Loucy (cell line): ENCODE results near the gene DSCAM.

Experiments used
- H2AFZ ChIP-seq: fragments of 200-600 bp; sonication (generic); 2 replicates; pipeline ENCODE4 v1.6.0; 2016; ENCODE audit warnings: antibody characterized with exemption, mild to moderate bottlenecking, low read length, moderate library complexity
- H3F3A ChIP-seq: fragments of 200-600 bp; 2 replicates; pipeline ENCODE4 v1.6.0; 2016; ENCODE audit warnings: antibody characterized with exemption, low read depth, mild to moderate bottlenecking
- H3K27me3 ChIP-seq: fragments of 200-600 bp; sonication (generic); 2 replicates; pipeline ENCODE4 v1.6.1; 2014; ENCODE audit warnings: low read length, mild to moderate bottlenecking; ENCODE audit not compliant: insufficient read depth, poor library complexity, severe bottlenecking
- H3K36me3 ChIP-seq: fragments of 200-600 bp; sonication (generic); 2 replicates; pipeline ENCODE4 v1.6.1; 2016; ENCODE audit warnings: low read length; ENCODE audit not compliant: insufficient read depth
- H3K4me1 ChIP-seq: fragments of 200-600 bp; sonication (generic); 2 replicates; pipeline ENCODE4 v1.5.1; 2014; ENCODE audit warnings: low read length, mild to moderate bottlenecking; ENCODE audit not compliant: insufficient read depth, poor library complexity, severe bottlenecking
- H3K4me2 ChIP-seq: fragments of 200-600 bp; sonication (generic); 2 replicates; pipeline ENCODE4 v1.6.0; 2014; ENCODE audit warnings: antibody characterized with exemption, low read length, low read depth, mild to moderate bottlenecking; ENCODE audit not compliant: poor library complexity, severe bottlenecking
- H3K4me3 ChIP-seq: fragments of 200-600 bp; sonication (generic); 2 replicates; pipeline ENCODE4 v1.5.1; 2014; ENCODE audit warnings: low read length, mild to moderate bottlenecking, mixed read lengths; ENCODE audit not compliant: poor library complexity, severe bottlenecking
- H3K79me2 ChIP-seq: fragments of 200-600 bp; sonication (generic); 2 replicates; pipeline ENCODE4 v1.6.1; 2014; ENCODE audit warnings: low read length; ENCODE audit not compliant: insufficient read depth
- H3K9ac ChIP-seq: fragments of 200-600 bp; sonication (generic); 2 replicates; pipeline ENCODE4 v1.6.0; 2014; ENCODE audit warnings: mild to moderate bottlenecking, low read depth, low read length, moderate library complexity; ENCODE audit not compliant: poor library complexity, severe bottlenecking
- H3K9me2 ChIP-seq: fragments of 200-600 bp; sonication (generic); replicated peaks from 2 replicates; pipeline ENCODE4 v1.6.1; 2016; ENCODE audit warnings: low read depth, low read length, mixed read lengths
- H3K9me3 ChIP-seq: fragments of 200-600 bp; sonication (generic); 2 replicates; pipeline ENCODE4 v1.6.1; 2014; ENCODE audit warnings: mild to moderate bottlenecking, antibody characterized with exemption, low read length, low read depth; ENCODE audit not compliant: insufficient read depth
- H4K20me1 ChIP-seq: fragments of 200-600 bp; sonication (generic); 2 replicates; pipeline ENCODE4 v1.6.0; 2014; ENCODE audit warnings: antibody characterized with exemption, low read length, mild to moderate bottlenecking; ENCODE audit not compliant: insufficient read depth, poor library complexity, severe bottlenecking
- EZH2phosphoT487 ChIP-seq: fragments of 200-600 bp; IDR thresholded peaks from 2 replicates; pipeline ENCODE4 v1.6.1; 2018; ENCODE audit warnings: antibody characterized with exemption, mild to moderate bottlenecking, moderate library complexity, borderline replicate concordance
- TF ChIP-seq, protein P1 (sequence below): fragments of 200-600 bp; sonication (generic); conservative IDR thresholded peaks from 2 replicates; pipeline ENCODE4 v1.5.1; 2014; ENCODE audit warnings: mild to moderate bottlenecking, antibody characterized with exemption, low read length

DSCAM gene

DNA sequence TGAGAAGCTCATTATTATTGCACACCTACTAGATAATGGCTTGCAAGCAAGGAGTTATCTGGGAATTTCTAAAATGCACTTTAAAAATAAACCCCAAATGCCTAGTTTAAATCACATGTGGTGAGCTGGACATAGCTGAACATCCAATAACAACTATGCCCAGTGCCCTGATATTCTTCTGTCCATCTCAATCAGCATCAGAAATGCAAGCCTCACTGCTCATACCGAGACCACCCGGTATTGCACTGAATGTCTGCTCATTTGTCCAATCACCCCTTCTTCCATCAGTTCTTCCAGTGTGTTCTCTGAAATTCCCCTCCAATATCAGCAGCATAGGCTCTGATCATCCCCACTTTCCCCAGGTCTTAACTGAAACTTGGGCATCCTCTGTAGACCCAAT lies 383.8 kb downstream of the DSCAM start:
- Histone ChIP-seq H3K36me3 (no peaks in the 10 kb centered on the region), H3F3A (no peaks in the 10 kb centered on the region), H3K79me2 (no peaks in the 10 kb centered on the region), H3K4me3 (no peak overlapping the region), H2AFZ (no peak overlapping the region), H3K4me1 (no peaks in the 10 kb centered on the region), H3K27me3 (no peaks in the 10 kb centered on the region), H3K4me2 (no peak overlapping the region), H4K20me1 (no peaks in the 10 kb centered on the region), H3K9me3 (no peaks in the 10 kb centered on the region), H3K9ac (no peak overlapping the region), H3K9me2 (no peaks in the 10 kb centered on the region)
- TF ChIP-seq, protein P1, sequence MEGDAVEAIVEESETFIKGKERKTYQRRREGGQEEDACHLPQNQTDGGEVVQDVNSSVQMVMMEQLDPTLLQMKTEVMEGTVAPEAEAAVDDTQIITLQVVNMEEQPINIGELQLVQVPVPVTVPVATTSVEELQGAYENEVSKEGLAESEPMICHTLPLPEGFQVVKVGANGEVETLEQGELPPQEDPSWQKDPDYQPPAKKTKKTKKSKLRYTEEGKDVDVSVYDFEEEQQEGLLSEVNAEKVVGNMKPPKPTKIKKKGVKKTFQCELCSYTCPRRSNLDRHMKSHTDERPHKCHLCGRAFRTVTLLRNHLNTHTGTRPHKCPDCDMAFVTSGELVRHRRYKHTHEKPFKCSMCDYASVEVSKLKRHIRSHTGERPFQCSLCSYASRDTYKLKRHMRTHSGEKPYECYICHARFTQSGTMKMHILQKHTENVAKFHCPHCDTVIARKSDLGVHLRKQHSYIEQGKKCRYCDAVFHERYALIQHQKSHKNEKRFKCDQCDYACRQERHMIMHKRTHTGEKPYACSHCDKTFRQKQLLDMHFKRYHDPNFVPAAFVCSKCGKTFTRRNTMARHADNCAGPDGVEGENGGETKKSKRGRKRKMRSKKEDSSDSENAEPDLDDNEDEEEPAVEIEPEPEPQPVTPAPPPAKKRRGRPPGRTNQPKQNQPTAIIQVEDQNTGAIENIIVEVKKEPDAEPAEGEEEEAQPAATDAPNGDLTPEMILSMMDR, result no peak
- no peak for TF ChIP-seq EZH2phosphoT487

DNA sequence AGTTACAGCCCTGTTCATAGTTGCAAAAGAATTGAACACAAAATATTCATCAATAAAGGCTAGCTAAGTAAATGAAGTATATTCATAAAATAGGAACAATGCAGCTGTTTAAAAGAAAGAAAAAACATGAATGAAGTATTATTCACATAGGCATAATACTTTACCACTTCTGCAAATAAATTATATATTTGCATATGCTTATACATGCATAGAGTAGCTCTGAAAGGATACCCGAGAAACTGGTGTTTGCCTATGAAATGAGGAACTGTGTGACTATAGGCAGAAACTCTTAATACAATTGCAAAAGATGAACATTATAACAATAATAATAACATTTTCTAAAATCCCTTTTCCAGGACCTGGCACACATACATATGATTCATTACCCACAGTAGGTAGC lies 385.9 kb downstream of the DSCAM start:
- Histone ChIP-seq H3F3A (no peaks in the 10 kb centered on the region), H3K9ac (no peak overlapping the region), H3K9me3 (no peaks in the 10 kb centered on the region), H3K4me3 (no peak overlapping the region), H3K79me2 (no peaks in the 10 kb centered on the region), H3K36me3 (no peaks in the 10 kb centered on the region), H3K4me2 (no peak overlapping the region), H3K9me2 (no peaks in the 10 kb centered on the region), H3K4me1 (no peaks in the 10 kb centered on the region), H3K27me3 (no peaks in the 10 kb centered on the region), H2AFZ (no peak overlapping the region), H4K20me1 (no peaks in the 10 kb centered on the region)
- TF ChIP-seq, protein P1, result no peak
- no peak for TF ChIP-seq EZH2phosphoT487

DNA sequence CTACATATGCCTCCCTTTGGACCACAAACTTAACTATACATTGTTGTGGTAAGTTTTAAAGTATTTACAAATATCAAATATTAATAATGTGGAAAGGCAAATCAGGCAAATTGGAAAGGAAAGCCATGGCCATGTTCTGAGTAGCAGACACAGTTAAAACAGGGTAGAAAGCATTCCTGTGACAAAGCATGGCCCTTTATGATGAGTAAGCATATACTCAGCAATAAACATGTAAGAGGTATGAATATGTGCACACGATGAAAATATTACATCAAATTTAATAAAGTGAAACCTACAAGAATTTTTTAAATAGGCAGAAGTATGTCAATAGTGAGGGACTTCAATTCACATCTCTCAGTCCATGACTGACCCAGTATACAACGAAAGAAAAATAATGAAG lies 389.2 kb downstream of the DSCAM start:
- no peaks in the 10 kb centered on the region for H3K9me3 ChIP-seq
- no peaks in the 10 kb centered on the region for H3K27me3 ChIP-seq
- no peaks in the 10 kb centered on the region for H3K4me1 ChIP-seq
- H4K20me1 ChIP-seq, result no peaks in the 10 kb centered on the region
- no peak for TF ChIP-seq EZH2phosphoT487
- TF ChIP-seq, protein P1, result no peak
- H3K9ac ChIP-seq, result no peak overlapping the region
- no peaks in the 10 kb centered on the region for H3K36me3 ChIP-seq
- no peaks in the 10 kb centered on the region for H3F3A ChIP-seq
- no peak overlapping the region for H3K4me2 ChIP-seq
- no peak overlapping the region for H3K4me3 ChIP-seq
- no peaks in the 10 kb centered on the region for H3K9me2 ChIP-seq
- no peaks in the 10 kb centered on the region for H3K79me2 ChIP-seq
- H2AFZ ChIP-seq, result no peak overlapping the region
